H7 (cell line): Measurements from ENCODE around the gene DMTF1. TPM values are rescaled to one million over a fixed set of nuclear protein-coding genes. Genes with fewer than 3 reads are reported as not detected.
A peak's percentile ranks its signal among the peaks of the same experiment; 100 is the strongest.
"Not testable (repeated sequence)": the region's sequence is repeated elsewhere in the genome, so short reads cannot be mapped to it uniquely, and the experiment has no call there.

Experiments used
- DNase-seq: peaks from one replicate; pipeline ENCODE4 v3.0.0; 2012
- H3K27me3 ChIP-seq: 2 replicates; pipeline ENCODE4 v1.6.0; 2011; ENCODE audit warnings: mild to moderate bottlenecking, low read length; ENCODE audit not compliant: control insufficient read depth, insufficient read depth
- H3K36me3 ChIP-seq: replicated peaks from 2 replicates; pipeline ENCODE4 v1.5.1; 2011; ENCODE audit warnings: low read length; ENCODE audit not compliant: control insufficient read depth, insufficient read depth
- H3K4me3 ChIP-seq: 2 replicates; pipeline ENCODE4 v1.5.1; 2011; ENCODE audit warnings: low read depth, mild to moderate bottlenecking, control low read depth, low read length, moderate library complexity; ENCODE audit not compliant: insufficient read depth
- total RNA-seq: library from RNA; depleted of rRNA; stranded (reverse); fragments of >200 nt; shearing (Covaris generic); gene quantifications from 2 replicates; pipeline ENCODE4 v1.2.3, GENCODE V29; 2014

The DMTF1 gene
- total RNA-seq, 1 experiment from 2014 or later, result 70.7 TPM

GRCh38 chr7:87217983-87218653 is 65.9 kb downstream of the DMTF1 start:
- no peak overlapping the region for H3K4me3 ChIP-seq
- peaks cover 26% of the 10 kb centered on the region for H3K27me3 ChIP-seq
- H3K36me3 ChIP-seq, result peaks cover 2% of the 10 kb centered on the region
- no peak for DNase-seq

- peak overlapping the region; percentile 85 for H3K4me3 ChIP-seq
- peaks cover 2% of the 10 kb centered on the region for H3K36me3 ChIP-seq
- peak; percentile 78 for DNase-seq
- peaks cover 27% of the 10 kb centered on the region for H3K27me3 ChIP-seq
These were observed 66.7 kb downstream of the DMTF1 start for GRCh38 chr7:87218796-87219544.

GRCh38 chr7:87219545-87220025 is 67.3 kb downstream of the DMTF1 start, which contains the start of gene TMEM243:
Gene TMEM243, minus strand, starts transcription at chr7:87219732. Its CDS starts 229 bp downstream, at chr7:87219503.
- peak within 1 kb of the TSS; percentile 85 for H3K4me3 ChIP-seq
- peak; percentile 79 for DNase-seq
- H3K27me3 ChIP-seq, result peaks cover 27% of the 10 kb centered on the region
- H3K36me3 ChIP-seq, result peaks cover 2% of the 10 kb centered on the region

- peaks cover 27% of the 10 kb centered on the region for H3K27me3 ChIP-seq
- peak; percentile 93 for DNase-seq
- peak overlapping the region; percentile 85 for H3K4me3 ChIP-seq
- H3K36me3 ChIP-seq, result peaks cover 2% of the 10 kb centered on the region
These were observed 67.9 kb downstream of the DMTF1 start for GRCh38 chr7:87220026-87220733.

DNA sequence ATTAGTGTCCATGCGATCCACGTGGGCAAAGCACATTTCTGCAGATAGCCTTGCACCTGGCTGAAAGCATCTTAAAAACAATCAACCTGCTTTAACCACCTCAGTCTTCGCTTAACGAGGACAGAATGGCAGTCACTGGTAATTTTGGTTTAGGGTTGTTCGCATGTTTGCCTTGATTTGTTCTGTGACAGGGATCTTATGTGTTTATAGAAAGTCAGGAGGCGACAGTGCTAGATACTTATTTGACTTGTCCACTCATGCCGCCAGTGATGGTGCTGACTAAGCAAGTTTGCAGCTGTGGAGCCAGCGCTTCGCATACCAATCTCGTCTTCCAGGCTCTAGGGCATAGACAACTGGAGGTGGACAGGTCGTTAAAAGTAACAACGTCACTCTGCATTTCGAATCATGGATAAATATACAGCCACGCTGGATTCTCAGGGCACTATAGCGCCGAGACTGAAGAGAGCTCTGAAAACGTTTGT is 68.5 kb downstream of the DMTF1 start:
- Histone ChIP-seq H3K36me3 (peaks cover 2% of the 10 kb centered on the region), H3K27me3 (peaks cover 27% of the 10 kb centered on the region), H3K4me3 (peak overlapping the region; percentile 85)
- no peak for DNase-seq

GRCh38 chr7:87223666-87224065 is 71.4 kb downstream of the DMTF1 start:
- Histone ChIP-seq H3K4me3 (no peak overlapping the region), H3K36me3 (no peaks in the 10 kb centered on the region), H3K27me3 (peaks cover 29% of the 10 kb centered on the region)
- DNase-seq, result no peak

- peaks cover 27% of the 10 kb centered on the region for H3K27me3 ChIP-seq
- peak; percentile 31 for DNase-seq
- H3K36me3 ChIP-seq, result no peaks in the 10 kb centered on the region
- H3K4me3 ChIP-seq, result no peak overlapping the region
These were observed 73.4 kb downstream of the DMTF1 start for GRCh38 chr7:87225696-87226095.

DNA sequence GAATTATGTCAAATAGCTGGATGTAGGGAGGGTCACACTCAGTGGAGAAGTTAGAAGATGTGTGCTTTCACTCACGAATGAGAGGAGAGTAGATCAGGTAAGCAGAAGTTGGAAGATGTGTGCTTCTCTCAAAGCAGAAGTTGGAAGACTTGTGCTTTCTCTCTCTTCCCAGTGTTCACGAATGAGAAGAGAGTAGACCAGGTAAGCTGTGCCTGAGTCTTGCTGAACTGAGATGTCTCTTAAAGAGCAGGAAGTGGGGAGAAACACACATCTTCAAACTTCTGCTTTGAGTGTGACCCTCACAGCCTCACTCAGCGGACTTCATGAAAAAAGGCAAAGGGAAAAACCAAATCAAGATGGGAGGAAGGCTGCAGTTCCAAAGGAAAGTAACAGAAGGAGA is 74.2 kb downstream of the DMTF1 start:
- no peak for DNase-seq
- Histone ChIP-seq H3K36me3 (no peaks in the 10 kb centered on the region), H3K27me3 (peaks cover 19% of the 10 kb centered on the region), H3K4me3 (no peak overlapping the region)

DNA sequence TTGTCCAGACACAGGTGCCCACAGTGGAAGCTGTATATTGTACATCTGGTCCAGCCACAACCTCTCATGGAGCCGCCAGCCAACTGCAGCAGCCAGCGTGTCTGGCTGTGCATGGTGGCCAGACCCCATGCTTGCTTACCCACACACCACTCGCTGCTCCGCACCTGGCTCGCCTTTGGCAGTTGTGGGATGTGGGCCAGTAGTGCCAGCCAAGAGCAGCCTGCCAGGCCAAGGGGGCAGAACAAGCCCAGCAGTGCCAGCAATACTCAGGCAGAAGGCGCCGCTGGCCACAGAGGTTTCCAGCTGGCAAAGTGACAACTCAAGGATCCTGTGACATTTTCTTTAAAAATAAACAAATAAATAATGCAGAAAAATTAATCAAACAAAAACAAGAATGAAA is 79.0 kb downstream of the DMTF1 start:
- no peak for DNase-seq
- Histone ChIP-seq H3K36me3 (no peaks in the 10 kb centered on the region), H3K4me3 (no peak overlapping the region), H3K27me3 (peaks cover 2% of the 10 kb centered on the region; the same call in 1 of the 2 replicates)

GRCh38 chr7:87231711-87232110 is 79.5 kb downstream of the DMTF1 start:
- DNase-seq, result no peak
- Histone ChIP-seq H3K27me3 (no peaks in the 10 kb centered on the region), H3K4me3 (no peak overlapping the region), H3K36me3 (no peaks in the 10 kb centered on the region)

- no peaks in the 10 kb centered on the region for H3K36me3 ChIP-seq
- no peaks in the 10 kb centered on the region for H3K27me3 ChIP-seq
- DNase-seq, result no peak
- no peak overlapping the region for H3K4me3 ChIP-seq
These were observed 82.7 kb downstream of the DMTF1 start for GRCh38 chr7:87234949-87235348.

DNA sequence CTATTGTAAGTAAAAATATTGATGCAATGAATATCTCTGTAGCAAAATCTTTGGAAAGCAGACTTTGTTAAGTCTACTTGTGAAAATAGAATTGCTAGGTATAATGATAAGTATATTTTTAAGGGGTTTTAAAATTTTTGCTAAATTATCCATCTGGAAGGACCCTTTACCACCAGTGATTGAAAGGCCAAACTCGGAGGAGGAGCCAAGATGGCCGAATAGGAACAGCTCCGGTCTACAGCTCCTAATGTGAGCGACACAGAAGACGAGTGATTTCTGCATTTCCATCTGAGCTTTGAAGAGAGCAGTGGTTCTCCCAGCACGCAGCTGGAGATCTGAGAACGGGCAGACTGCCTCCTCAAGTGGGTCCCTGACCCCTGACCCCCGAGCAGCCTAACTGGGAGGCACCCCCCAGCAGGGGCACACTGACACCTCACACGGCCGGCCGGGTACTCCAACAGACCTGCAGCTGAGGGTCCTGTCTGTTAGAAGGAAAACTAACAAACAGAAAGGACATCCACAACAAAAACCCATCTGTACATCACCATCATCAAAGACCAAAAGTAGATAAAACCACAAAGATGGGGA is 86.3 kb downstream of the DMTF1 start:
- not testable (repeated sequence) for H3K36me3 ChIP-seq, H3K4me3 ChIP-seq

DNA sequence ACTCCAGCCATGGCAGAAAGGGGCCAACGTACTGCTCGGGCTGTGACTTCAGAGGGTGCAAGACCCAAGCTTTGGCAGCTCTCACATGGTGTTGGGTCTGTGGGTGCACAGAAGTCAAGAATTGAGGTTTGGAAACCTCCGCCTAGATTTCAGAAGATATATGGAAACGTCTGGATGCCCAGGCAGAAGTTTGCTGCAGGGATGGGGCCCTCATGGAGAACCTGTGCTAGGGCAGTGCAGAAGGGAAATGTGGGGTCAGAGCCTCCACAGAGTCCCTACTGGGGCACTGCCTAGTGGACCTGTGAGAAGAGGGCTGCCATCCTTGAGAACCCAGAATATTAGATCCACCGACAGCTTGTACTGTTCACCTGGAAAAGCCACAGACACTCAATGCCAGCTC is 93.4 kb downstream of the DMTF1 start:
- H3K27me3 ChIP-seq, H3K4me3 ChIP-seq, H3K36me3 ChIP-seq, DNase-seq: not testable (repeated sequence)

More for the DNA sequence above, 86.3 kb downstream of the DMTF1 start:
- DNase-seq, H3K27me3 ChIP-seq: not testable (repeated sequence)
